ENCODE data around the gene RAE1.

The RAE1 gene

DNA sequence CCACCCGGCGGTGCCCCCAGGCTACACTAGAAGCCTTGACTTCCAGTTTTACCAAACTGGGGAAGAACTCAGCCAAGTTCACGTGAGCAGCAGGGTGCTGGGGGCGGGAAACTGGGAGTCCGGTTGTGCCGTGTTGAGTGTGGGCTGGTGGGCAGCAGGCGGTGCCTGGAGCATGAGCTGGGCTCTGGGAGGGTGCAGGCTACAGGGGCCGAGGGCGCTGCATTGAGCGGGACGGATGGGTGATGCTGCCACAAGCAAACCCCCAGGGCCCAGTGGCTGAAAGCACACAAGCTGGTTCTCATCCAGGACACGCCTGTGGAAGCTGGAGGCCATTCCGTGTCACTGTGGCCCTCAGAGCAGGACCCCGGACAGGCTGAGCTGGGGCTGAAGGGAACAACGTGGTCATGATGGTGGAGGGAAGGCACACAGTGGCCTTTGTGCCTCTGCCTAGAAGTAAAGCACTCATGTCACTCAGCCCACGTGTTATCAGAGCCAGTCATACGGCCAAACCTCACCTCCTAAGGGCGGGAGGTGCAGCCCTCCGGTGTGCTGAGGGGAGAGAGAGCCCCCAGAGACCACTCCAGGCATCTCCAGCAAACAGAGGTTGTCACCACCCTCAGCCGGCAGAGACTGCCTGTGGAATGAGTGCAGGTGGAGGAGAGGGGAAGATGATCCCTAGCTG lies 69.7 kb downstream of the RAE1 start:
- Histone ChIP-seq H3K27me3 (ENCODE audit: low read depth) (no peaks in the 10 kb centered on the region), H3K9me3 (no peaks in the 10 kb centered on the region), H3K4me1 (no peaks in the 10 kb centered on the region), H3K36me3 (replicated peaks) (no peaks in the 10 kb centered on the region), H3K4me3 (no peak overlapping the region)
- in situ Hi-C loops (cut with MboI; ENCODE audit: low sequenced_read_pairs), result no loop called here
- no peak for DNase-seq (ENCODE audit: low spot score in 2 of 2)

DNA sequence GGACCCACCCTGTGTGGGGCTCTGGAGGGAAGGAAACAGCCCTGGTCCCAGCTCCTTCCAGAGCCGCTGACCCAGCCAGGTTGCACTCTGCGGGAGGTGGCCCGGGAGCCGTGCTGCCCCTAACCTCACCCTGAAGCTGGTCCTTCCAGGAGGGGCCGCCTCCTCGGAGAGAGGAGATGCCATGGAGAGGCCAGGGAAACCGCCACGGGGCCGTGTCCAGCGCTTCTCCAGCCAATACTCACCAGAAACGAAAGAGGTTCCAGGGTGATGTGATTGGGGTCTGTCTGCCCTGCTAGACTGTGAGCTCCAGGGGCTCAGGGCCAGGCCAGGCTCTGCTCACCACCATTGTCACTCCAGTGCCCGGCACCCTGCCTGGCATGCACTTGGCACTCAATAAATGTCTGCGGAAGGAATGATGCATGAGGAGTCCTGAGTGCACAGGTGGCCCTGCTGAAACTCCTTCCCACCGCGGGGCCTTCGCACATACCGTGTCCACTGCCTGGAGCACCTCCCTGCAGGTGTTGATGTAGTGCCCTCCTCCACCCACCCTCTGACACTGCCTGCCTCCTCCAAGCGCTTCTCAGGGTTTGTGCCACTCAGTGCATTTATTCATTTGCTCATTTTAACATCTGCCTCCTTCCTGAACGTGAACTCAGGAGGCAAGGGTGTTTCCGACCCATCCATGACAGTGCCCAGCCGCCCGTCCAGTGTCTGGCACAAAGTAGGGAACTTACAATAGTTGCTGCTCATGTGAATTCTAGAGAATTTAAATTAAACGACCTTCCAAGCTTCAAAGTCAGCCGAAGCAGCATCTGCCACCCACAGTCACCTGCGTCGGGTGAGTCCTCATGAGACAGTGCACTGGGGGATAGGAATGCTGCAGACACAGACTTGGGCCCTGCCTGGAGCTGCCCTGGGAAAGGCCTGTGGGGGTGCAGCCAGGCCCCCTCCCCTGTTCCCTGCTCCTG lies 70.5 kb downstream of the RAE1 start:
- H3K36me3 ChIP-seq (replicated peaks), result no peaks in the 10 kb centered on the region
- H3K4me3 ChIP-seq, result no peak overlapping the region
- no peaks in the 10 kb centered on the region for H3K4me1 ChIP-seq
- in situ Hi-C loops (cut with MboI; ENCODE audit: low sequenced_read_pairs), result no loop called here
- no peaks in the 10 kb centered on the region for H3K27me3 ChIP-seq (ENCODE audit: low read depth)
- no peaks in the 10 kb centered on the region for H3K9me3 ChIP-seq
- no peak for DNase-seq (ENCODE audit: low spot score in 2 of 2)

DNA sequence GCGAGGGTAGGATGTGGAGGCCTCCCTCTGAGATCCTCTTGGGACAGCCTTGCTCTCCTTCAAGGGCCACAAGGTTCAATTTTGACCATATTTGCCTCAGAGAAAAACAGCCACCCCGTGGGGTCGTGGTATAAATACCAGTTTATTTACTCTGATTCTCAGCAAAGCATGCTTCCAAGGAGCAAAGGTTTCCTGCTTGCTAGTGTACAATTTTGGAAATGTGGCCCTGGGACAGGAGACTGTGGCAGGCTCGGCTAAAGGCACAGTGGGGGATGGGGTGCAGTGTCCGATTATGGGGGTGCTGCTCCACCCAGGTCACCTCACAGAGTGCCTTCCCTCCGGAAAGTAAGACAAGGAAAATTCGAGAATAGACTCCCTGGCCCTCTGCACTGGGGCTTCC lies 71.2 kb downstream of the RAE1 start:
- no peak for DNase-seq (ENCODE audit: low spot score in 2 of 2)
- Histone ChIP-seq H3K36me3 (replicated peaks) (no peaks in the 10 kb centered on the region), H3K4me1 (no peaks in the 10 kb centered on the region), H3K9me3 (no peaks in the 10 kb centered on the region), H3K4me3 (no peak overlapping the region), H3K27me3 (ENCODE audit: low read depth) (no peaks in the 10 kb centered on the region)
- in situ Hi-C loops (cut with MboI; ENCODE audit: low sequenced_read_pairs), result no loop called here

DNA sequence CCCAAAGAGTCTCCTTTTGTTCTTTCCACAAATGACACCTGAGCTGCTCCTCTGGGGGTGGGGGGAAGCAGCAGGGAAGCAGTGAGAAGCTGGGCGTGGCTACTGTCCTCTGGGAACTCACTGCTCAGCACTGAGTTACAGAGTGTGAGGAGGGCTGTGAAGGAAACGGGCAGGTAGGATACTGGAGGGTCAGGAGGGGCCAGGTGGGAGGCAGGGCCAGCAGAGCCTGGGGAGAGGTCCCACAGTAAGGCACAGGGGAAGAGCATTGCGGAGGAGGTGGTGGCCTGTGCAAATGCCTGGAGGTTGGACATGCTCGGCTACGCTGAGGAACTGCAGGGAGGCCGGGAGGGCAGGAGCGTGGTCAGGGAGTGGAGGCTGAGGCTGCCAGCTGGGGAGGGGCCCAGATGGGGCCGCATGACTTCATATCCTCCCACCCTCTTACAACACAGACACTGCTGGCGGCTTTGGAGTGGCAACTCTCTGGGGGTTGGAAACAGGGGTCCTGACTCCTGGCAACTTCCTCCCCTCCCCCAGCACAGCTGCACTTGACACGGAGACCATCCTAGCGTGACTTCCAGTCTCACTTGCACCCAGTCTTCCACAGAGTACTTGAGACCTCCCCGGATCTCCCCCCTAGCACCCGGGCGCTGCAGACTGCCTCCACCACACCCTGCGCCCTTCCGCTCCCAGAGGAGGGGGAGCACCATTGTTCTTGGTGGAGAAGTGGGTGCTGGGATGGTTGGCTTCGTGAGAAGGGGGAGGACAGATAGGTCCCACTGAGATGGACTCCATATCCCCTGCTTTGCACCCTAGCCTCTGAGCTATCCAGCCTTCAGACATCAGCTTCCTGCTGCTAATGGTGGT lies 74.3 kb downstream of the RAE1 start:
- no peaks in the 10 kb centered on the region for H3K4me1 ChIP-seq
- in situ Hi-C loops (cut with MboI; ENCODE audit: low sequenced_read_pairs), result no loop called here
- H3K36me3 ChIP-seq (replicated peaks), result no peaks in the 10 kb centered on the region
- DNase-seq (ENCODE audit: low spot score in 2 of 2), result no peak
- H3K27me3 ChIP-seq (ENCODE audit: low read depth), result no peaks in the 10 kb centered on the region
- no peak overlapping the region for H3K4me3 ChIP-seq
- H3K9me3 ChIP-seq, result no peaks in the 10 kb centered on the region

DNA sequence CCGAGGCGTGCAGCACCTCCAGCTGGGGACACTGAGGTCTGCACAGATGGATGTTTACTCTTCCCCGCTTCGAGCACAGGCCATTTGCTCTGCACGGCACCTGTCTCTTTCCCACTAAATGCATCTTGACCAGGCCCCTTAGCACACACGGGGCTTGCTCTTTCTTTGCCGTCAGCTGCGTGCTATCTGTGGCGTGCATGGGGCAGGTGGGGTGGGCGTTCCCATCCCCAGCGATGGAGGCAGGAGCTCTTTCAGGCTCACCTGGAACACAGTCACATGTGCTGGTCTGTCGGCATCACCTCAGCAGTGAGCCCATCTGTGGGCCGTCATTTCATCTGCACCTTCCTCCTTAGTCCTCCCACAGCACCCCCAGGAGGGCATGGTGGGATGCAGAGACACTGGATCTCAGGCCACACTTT lies 75.2 kb downstream of the RAE1 start:
- H3K4me1 ChIP-seq, result no peaks in the 10 kb centered on the region
- no peaks in the 10 kb centered on the region for H3K36me3 ChIP-seq (replicated peaks)
- DNase-seq (ENCODE audit: low spot score in 2 of 2), result no peak
- H3K9me3 ChIP-seq, result no peaks in the 10 kb centered on the region
- no peak overlapping the region for H3K4me3 ChIP-seq
- in situ Hi-C loops (cut with MboI; ENCODE audit: low sequenced_read_pairs), result no loop called here
- H3K27me3 ChIP-seq (ENCODE audit: low read depth), result no peaks in the 10 kb centered on the region

DNA sequence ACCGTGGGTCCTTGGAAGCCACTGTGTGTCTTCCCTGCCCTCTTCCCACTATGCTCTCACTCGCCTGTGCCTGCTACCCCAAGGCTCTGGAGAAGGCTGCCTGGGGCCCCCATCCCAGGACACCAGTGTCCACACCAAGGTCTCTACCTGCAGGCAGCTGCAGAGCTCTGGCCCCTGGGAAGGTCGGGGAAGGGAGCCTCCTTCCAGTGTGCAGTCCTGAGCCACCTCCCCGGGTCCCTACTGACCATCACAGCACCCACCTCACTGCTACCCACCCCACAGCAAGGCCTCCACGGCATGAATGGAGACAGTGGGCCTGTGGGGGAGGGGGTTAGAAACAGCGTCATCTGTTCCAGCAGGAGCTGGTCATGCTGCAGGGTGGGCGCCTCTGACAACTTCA lies 75.8 kb downstream of the RAE1 start:
- DNase-seq (ENCODE audit: low spot score in 2 of 2), result no peak
- in situ Hi-C loops (cut with MboI; ENCODE audit: low sequenced_read_pairs), result no loop called here
- no peak overlapping the region for H3K4me3 ChIP-seq

DNA sequence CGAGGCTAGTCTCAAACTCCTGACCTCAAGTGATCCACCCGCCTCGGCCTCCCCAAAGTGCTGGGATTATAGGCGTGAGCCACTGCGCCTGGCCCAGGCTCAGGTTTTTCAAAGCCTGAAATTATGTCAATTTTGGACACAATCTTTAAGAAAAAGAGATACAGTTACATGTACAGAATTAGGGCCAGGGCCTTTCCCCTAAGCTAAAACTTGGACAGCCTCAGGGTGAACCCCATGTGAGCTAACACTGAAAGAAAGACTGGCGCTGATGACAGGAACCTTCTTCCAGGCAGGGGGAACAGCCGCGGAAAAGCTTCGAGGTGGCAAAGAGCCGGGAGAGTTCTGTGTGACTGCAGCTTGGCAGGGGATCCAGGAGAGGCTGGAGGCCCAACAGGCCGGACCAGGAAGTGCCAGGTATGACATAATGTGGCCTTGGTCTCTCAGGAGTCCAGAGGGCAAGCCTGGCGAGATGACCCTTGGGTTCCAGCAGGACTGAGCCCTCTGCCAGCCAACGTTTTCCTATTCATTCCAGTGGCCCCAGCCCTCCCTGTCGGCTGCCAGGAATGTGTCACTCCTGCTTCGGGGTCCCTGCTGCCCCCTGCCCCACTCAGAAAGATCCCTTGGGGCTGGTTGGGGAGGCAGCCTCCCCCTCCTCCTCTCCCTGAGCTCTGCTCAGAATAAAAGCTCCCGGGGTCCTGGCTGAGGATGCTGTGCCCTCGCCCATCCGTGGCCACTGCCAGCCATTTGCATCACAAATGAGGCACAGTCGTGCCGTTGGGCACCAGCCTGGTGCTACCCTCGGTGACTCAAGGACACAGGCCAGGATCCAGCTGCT lies 77.5 kb downstream of the RAE1 start:
- no peaks in the 10 kb centered on the region for H3K9me3 ChIP-seq
- H3K4me3 ChIP-seq, result no peak overlapping the region
- in situ Hi-C loops (cut with MboI; ENCODE audit: low sequenced_read_pairs), result no loop called here
- no peak for DNase-seq (ENCODE audit: low spot score in 2 of 2)
- no peaks in the 10 kb centered on the region for H3K27me3 ChIP-seq (ENCODE audit: low read depth)
- no peaks in the 10 kb centered on the region for H3K36me3 ChIP-seq (replicated peaks)
- H3K4me1 ChIP-seq, result no peaks in the 10 kb centered on the region

More for the DNA sequence above, 75.8 kb downstream of the RAE1 start:
- no peaks in the 10 kb centered on the region for H3K9me3 ChIP-seq
- H3K4me1 ChIP-seq, result no peaks in the 10 kb centered on the region
- H3K27me3 ChIP-seq (ENCODE audit: low read depth), result no peaks in the 10 kb centered on the region
- no peaks in the 10 kb centered on the region for H3K36me3 ChIP-seq (replicated peaks)

Measured in HAP-1 (cell line).